MM.1S (cell line): ENCODE data around the gene ANKS1B.

Source experiments
- DNase-seq: peaks from one replicate; pipeline ENCODE4 v3.0.0-alpha.2; 2015
- H2AFZ ChIP-seq: fragments of 300-600 bp; sonication (generic); 2 replicates; pipeline ENCODE4 v1.6.0; 2016; ENCODE audit warnings: antibody characterized with exemption, low read length
- H3F3A ChIP-seq: fragments of 300-600 bp; sonication (generic); 2 replicates; pipeline ENCODE4 v1.6.1; 2016; ENCODE audit warnings: mild to moderate bottlenecking, antibody characterized with exemption, low read length, moderate library complexity, mixed read lengths; ENCODE audit not compliant: insufficient read depth
- H3K27ac ChIP-seq: fragments of 300-600 bp; sonication (generic); 2 replicates; pipeline ENCODE4 v1.5.1; 2016; ENCODE audit warnings: mild to moderate bottlenecking, low read length
- H3K27me3 ChIP-seq: fragments of 300-600 bp; sonication (generic); replicated peaks from 2 replicates; pipeline ENCODE4 v1.6.0; 2016; ENCODE audit warnings: low read length; ENCODE audit not compliant: insufficient read depth
- H3K36me3 ChIP-seq: fragments of 300-600 bp; sonication (generic); replicated peaks from 2 replicates; pipeline ENCODE4 v1.6.1; 2016; ENCODE audit warnings: mild to moderate bottlenecking, low read length, mixed read lengths; ENCODE audit not compliant: insufficient read depth
- H3K4me1 ChIP-seq: fragments of 300-600 bp; sonication (generic); 2 replicates; pipeline ENCODE4 v1.6.1; 2016; ENCODE audit warnings: low read length, mixed read lengths
- H3K4me2 ChIP-seq: fragments of 300-600 bp; sonication (generic); 2 replicates; pipeline ENCODE4 v1.6.0; 2016; ENCODE audit warnings: low read depth, low read length
- H3K4me3 ChIP-seq: fragments of 300-600 bp; sonication (generic); 2 replicates; pipeline ENCODE4 v1.5.1; 2016; ENCODE audit warnings: low read length, mixed read lengths
- H3K79me2 ChIP-seq: fragments of 300-600 bp; sonication (generic); 2 replicates; pipeline ENCODE4 v1.6.1; 2016; ENCODE audit warnings: mixed run types, low read length, mixed read lengths
- H3K9ac ChIP-seq: fragments of 300-600 bp; sonication (generic); 2 replicates; pipeline ENCODE4 v1.6.1; 2016; ENCODE audit warnings: low read length, mixed read lengths
- H3K9me2 ChIP-seq: fragments of 300-600 bp; sonication (generic); replicated peaks from 2 replicates; pipeline ENCODE4 v1.6.1; 2016; ENCODE audit warnings: mild to moderate bottlenecking, low read length, mixed read lengths; ENCODE audit not compliant: insufficient read depth
- H3K9me3 ChIP-seq: fragments of 300-600 bp; sonication (generic); replicated peaks from 2 replicates; pipeline ENCODE4 v1.6.1; 2016; ENCODE audit warnings: mild to moderate bottlenecking, low read length, mixed read lengths; ENCODE audit not compliant: insufficient read depth
- H4K20me1 ChIP-seq: fragments of 300-600 bp; sonication (generic); 2 replicates; pipeline ENCODE4 v1.6.1; 2016; ENCODE audit warnings: mild to moderate bottlenecking, low read length, moderate library complexity, mixed read lengths; ENCODE audit not compliant: insufficient read depth
- CTCF ChIP-seq: fragments of 300-600 bp; sonication (generic); IDR thresholded peaks from 2 replicates; pipeline ENCODE4 v1.5.1; 2016; ENCODE audit warnings: antibody characterized with exemption, low read length, mixed read lengths
- EZH2 ChIP-seq: fragments of 300-600 bp; sonication (generic); optimal IDR thresholded peaks from 2 replicates; pipeline ENCODE3; 2017; ENCODE audit warnings: low read depth, mild to moderate bottlenecking, antibody characterized with exemption, low read length, mixed read lengths
- EZH2phosphoT487 ChIP-seq: fragments of 300-600 bp; sonication (generic); IDR thresholded peaks from 2 replicates; pipeline ENCODE4 v1.6.1; 2018; ENCODE audit warnings: antibody characterized with exemption, low read length

The ANKS1B gene

GRCh38 chr12:99235381-99235780 is 749.4 kb downstream of the ANKS1B start:
- H3K9ac ChIP-seq, result no peak overlapping the region
- H3F3A ChIP-seq, result no peaks in the 10 kb centered on the region
- H3K9me2 ChIP-seq, result no peaks in the 10 kb centered on the region
- no peak overlapping the region for H3K4me3 ChIP-seq
- H3K27me3 ChIP-seq, result no peaks in the 10 kb centered on the region
- no peak overlapping the region for H2AFZ ChIP-seq
- no peaks in the 10 kb centered on the region for H3K4me1 ChIP-seq
- no peak overlapping the region for H3K27ac ChIP-seq
- no peaks in the 10 kb centered on the region for H3K9me3 ChIP-seq
- H3K36me3 ChIP-seq, result no peaks in the 10 kb centered on the region
- H4K20me1 ChIP-seq, result no peaks in the 10 kb centered on the region
- no peaks in the 10 kb centered on the region for H3K79me2 ChIP-seq
- no peak overlapping the region for H3K4me2 ChIP-seq
- TF ChIP-seq CTCF (no peak), EZH2phosphoT487 (no peak), EZH2 (no peak)
- no peak for DNase-seq

- H3K27me3 ChIP-seq, result no peaks in the 10 kb centered on the region
- H3K36me3 ChIP-seq, result no peaks in the 10 kb centered on the region
- no peak overlapping the region for H3K4me3 ChIP-seq
- no peak overlapping the region for H3K9ac ChIP-seq
- H3K9me3 ChIP-seq, result no peaks in the 10 kb centered on the region
- H3F3A ChIP-seq, result no peaks in the 10 kb centered on the region
- no peaks in the 10 kb centered on the region for H4K20me1 ChIP-seq
- H2AFZ ChIP-seq, result no peak overlapping the region
- no peaks in the 10 kb centered on the region for H3K4me1 ChIP-seq
- H3K79me2 ChIP-seq, result no peaks in the 10 kb centered on the region
- TF ChIP-seq EZH2, result no peak
- no peak overlapping the region for H3K27ac ChIP-seq
- no peak for DNase-seq
- H3K9me2 ChIP-seq, result no peaks in the 10 kb centered on the region
- H3K4me2 ChIP-seq, result no peak overlapping the region
These were observed 750.0 kb downstream of the ANKS1B start for GRCh38 chr12:99234702-99235101.

GRCh38 chr12:99232324-99232723 is 752.4 kb downstream of the ANKS1B start:
- no peaks in the 10 kb centered on the region for H4K20me1 ChIP-seq
- TF ChIP-seq CTCF (no peak), EZH2 (no peak), EZH2phosphoT487 (no peak)
- DNase-seq, result no peak
- H3K4me3 ChIP-seq, result no peak overlapping the region
- H3K9ac ChIP-seq, result no peak overlapping the region
- H3K4me1 ChIP-seq, result no peaks in the 10 kb centered on the region
- H3K4me2 ChIP-seq, result no peak overlapping the region
- no peak overlapping the region for H3K27ac ChIP-seq
- no peaks in the 10 kb centered on the region for H3K9me3 ChIP-seq
- no peaks in the 10 kb centered on the region for H3K27me3 ChIP-seq
- no peak overlapping the region for H2AFZ ChIP-seq
- no peaks in the 10 kb centered on the region for H3F3A ChIP-seq
- no peaks in the 10 kb centered on the region for H3K36me3 ChIP-seq
- no peaks in the 10 kb centered on the region for H3K79me2 ChIP-seq
- H3K9me2 ChIP-seq, result no peaks in the 10 kb centered on the region

- H3K4me2 ChIP-seq, result no peak overlapping the region
- no peak overlapping the region for H3K27ac ChIP-seq
- no peak for DNase-seq
- H3K79me2 ChIP-seq, result no peaks in the 10 kb centered on the region
- no peaks in the 10 kb centered on the region for H3K9me2 ChIP-seq
- no peak overlapping the region for H3K4me3 ChIP-seq
- H4K20me1 ChIP-seq, result no peaks in the 10 kb centered on the region
- H3K9ac ChIP-seq, result no peak overlapping the region
- H3F3A ChIP-seq, result no peaks in the 10 kb centered on the region
- no peak overlapping the region for H2AFZ ChIP-seq
- TF ChIP-seq CTCF, result no peak
- no peak for TF ChIP-seq EZH2
- no peak for TF ChIP-seq EZH2phosphoT487
- H3K27me3 ChIP-seq, result no peaks in the 10 kb centered on the region
- no peaks in the 10 kb centered on the region for H3K4me1 ChIP-seq
- H3K36me3 ChIP-seq, result no peaks in the 10 kb centered on the region
- H3K9me3 ChIP-seq, result no peaks in the 10 kb centered on the region
These were observed 753.7 kb downstream of the ANKS1B start for GRCh38 chr12:99231031-99231430.
